ENCODE measurements around the gene GTF2E1. TPM values are rescaled to one million over a fixed set of nuclear protein-coding genes. Genes with fewer than 3 reads are reported as not detected.
"Not testable (repeated sequence)": the region's sequence is repeated elsewhere in the genome, so short reads cannot be mapped to it uniquely, and the experiment has no call there.

GTF2E1 gene
- total RNA-seq, 4 donors from 2014 or later = 7.0 to 16.9 (median 11.2) TPM

DNA sequence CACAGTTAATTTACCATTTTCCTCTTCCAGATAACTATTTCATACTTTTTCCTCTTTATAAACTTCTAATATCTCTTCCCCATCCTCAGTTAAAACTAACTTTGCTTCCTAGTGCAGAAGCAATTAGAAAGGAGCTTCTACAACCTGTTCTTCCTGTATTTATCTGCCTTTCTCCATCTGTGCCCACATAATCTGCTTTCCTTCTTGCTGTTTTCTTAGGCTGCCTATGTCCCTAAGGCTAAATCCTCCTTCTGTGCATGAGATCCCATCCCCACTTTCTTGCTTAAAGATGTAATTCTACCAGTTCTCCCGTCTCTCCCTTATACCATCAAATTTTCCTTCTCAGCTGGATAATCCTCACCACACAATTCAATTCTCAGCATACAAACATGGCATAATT, 32.2 kb upstream of the GTF2E1 start:
- no peak for ATAC-seq (ENCODE audit: low FRiP score)
- TF ChIP-seq, protein P1, sequence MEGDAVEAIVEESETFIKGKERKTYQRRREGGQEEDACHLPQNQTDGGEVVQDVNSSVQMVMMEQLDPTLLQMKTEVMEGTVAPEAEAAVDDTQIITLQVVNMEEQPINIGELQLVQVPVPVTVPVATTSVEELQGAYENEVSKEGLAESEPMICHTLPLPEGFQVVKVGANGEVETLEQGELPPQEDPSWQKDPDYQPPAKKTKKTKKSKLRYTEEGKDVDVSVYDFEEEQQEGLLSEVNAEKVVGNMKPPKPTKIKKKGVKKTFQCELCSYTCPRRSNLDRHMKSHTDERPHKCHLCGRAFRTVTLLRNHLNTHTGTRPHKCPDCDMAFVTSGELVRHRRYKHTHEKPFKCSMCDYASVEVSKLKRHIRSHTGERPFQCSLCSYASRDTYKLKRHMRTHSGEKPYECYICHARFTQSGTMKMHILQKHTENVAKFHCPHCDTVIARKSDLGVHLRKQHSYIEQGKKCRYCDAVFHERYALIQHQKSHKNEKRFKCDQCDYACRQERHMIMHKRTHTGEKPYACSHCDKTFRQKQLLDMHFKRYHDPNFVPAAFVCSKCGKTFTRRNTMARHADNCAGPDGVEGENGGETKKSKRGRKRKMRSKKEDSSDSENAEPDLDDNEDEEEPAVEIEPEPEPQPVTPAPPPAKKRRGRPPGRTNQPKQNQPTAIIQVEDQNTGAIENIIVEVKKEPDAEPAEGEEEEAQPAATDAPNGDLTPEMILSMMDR (IDR thresholded peaks at IDR 0.05) = no peak
- DNase-seq (ENCODE audit: low spot score) = no peak

DNA sequence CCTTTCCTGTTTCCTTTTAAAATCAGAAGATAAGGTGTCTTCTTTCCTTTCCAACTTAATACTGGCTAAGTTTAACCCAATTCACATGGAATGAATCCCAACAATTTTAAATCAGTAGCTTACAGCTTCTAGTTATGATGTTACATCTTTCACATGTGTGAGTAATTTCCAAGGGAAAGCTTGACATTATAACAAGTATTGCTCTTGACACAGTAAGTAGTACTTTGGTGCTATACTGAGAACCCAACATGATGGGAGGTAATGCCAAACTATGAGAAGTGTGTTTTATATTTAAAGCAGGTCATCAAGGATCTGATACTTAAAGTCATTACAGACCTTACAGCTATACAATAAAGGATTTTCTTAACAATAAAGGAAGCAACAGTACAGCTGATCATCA, 29.3 kb upstream of the GTF2E1 start:
- DNase-seq (ENCODE audit: low spot score) (no peak), ATAC-seq (ENCODE audit: low FRiP score) (no peak)
- TF ChIP-seq, protein P1 (IDR thresholded peaks at IDR 0.05) = no peak

DNA sequence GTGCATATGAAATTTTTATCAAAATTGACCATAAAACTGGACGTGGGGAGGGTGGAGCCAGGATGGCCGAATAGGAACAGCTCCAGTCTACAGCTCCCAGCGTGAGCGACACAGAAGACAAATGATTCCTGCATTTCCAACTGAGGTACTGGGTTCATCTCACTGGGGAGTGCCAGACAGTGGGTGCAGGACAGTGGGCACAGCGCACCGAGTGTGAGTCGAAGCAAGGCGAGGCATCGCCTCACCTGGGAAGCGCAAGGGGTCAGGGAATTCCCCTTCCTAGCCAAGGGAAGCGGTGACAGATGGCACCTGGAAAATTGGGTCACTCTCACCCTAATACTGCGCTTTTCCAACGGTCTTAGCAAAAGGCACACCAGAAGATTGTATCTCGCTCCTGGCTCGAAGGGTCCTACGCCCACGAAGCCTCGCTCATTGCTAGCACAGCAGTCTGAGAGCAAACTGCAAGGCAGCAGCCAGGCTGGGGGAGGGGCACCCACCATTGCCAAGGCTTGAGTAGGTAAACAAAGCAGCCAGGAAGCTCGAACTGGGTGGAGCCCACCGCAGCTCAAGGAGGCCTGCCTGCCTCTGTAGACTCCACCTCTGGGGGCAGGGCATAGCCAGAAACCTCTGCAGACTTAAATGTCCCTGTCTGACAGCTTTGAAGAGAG, 23.2 kb upstream of the GTF2E1 start:
- ATAC-seq (ENCODE audit: low FRiP score); DNase-seq (ENCODE audit: low spot score): not testable (repeated sequence)

DNA sequence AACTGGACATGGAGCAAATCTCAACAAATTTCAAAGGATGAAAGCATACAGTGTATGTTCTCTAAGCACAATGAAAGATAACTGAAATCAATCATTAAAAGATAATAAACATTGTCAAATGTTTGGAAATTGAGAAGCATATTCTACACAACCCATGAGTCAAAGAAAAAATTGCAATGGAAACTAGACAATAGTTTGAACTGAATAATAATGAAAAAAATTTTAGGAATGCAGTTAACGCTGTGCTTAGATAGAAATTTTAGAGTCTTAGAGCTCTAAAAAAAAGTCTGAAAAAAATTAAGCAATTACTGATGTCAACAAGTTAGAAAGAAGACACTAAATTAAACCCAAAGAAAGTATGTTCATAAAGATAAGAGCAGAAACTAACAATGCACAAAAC, 15.8 kb upstream of the GTF2E1 start:
- DNase-seq (ENCODE audit: low spot score) (no peak), ATAC-seq (ENCODE audit: low FRiP score) (no peak)

DNA sequence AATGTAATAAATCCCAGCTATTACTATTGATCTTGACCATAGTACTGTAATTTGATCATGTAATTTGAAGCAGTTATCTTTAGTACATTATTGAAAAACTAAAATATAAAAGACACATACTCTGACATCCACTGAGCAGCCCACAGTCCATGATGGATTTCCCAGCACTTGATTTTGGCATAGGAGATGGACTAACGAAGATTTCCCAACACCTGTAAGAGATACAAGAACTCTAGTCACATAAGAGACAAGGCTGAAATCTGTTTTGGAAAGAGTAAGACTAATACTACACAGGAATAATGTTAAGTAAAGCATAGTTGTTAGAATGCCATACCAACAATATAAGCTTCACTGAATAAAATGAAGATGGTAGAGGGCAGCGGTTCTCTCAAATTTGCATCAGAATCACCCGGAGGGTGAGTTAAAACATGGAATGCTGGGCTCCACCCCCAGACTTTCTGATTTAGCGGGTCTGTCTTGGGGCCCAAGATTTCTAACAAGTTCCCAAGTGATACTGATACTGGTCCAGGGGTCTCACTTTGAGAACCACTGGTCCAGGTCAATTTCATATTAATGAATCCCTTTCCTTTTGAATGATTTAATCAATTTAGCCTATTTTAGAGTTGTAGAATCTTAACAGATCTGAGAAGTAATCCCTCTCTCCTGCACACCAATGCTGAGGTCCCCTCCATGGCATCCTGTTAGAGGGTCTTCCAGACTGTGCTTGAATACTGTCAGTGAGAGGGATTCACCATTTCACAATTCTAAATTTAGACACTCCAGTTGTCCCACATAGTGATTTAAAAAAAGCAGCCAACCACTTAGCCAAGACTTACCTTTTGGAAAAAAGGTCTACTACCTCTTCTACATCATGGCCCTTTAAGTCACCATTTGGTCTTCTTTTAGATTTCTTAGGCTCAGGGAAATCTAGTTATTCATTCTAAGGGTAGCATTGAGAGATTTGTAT, 11.7 kb upstream of the GTF2E1 start:
- DNase-seq (ENCODE audit: low spot score) (no peak), ATAC-seq (ENCODE audit: low FRiP score) (no peak)

More for the DNA sequence above, 15.8 kb upstream of the GTF2E1 start:
- TF ChIP-seq, protein P1 (IDR thresholded peaks at IDR 0.05) = no peak

DNA sequence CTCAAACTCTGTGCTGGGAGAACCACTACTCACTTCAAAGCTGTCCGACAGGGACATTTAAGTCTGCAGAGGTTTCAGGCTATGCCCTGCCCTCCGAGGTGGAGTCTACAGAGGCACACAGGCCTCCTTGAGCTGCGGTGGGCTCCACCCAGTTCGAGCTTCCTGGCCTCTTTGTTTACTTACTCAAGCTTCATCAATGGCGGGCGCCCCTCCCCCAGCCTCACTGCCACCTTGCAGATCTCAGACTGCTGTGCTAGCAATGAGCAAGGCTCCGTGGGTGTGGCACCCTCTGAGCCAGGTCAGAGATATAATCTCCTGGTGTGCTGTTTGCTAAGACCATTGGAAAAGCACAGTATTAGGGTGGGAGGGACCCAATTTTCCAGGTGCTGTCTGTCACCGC, 4.5 kb upstream of the GTF2E1 start:
- not testable (repeated sequence) for DNase-seq (ENCODE audit: low spot score); ATAC-seq (ENCODE audit: low FRiP score)

More for the DNA sequence above, 11.7 kb upstream of the GTF2E1 start:
- TF ChIP-seq, protein P1 (IDR thresholded peaks at IDR 0.05) = no peak

DNA sequence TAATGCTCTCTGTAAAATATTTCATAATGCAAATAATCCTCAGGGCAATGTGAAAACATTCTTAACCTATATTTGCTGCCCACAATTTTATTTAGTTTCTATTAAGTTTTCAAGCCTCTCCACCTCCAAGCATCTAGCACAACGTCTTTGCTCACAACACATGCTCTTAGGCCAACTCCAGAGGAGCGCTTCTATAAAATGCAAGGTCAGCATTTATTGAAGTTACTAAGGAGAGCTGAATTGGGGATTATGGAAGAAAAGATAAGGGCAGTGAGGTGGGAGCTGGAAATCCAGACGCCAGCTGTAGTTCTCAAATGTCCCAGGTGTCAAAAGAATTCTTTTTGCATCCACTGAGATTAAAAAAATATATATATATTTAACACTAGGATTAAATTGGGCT, 1.2 kb upstream of the GTF2E1 start:
- TF ChIP-seq, protein P1 (IDR thresholded peaks at IDR 0.05) = no peak
- ATAC-seq (ENCODE audit: low FRiP score) (no peak), DNase-seq (ENCODE audit: low spot score) (no peak)

DNA sequence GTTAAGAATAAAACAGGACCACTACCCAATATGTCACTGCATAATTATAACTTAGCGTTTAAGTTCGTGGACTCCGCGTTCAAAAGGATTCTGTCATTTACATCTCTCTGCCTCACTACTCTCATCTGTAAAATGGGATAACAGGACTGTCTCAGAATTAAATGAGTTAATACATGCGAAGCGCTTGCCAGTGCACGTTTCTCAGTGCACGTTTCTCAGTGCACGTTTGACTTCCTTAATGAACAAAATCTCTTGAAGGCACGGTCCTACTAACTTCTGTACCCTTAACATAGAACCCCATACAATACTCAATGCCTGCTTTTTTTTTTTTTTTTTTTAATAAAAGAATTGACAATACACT, 727 bp upstream of the GTF2E1 start:
- TF ChIP-seq, protein P1 (IDR thresholded peaks at IDR 0.05) = no peak
- DNase-seq (ENCODE audit: low spot score) = no peak
- no peak for ATAC-seq (ENCODE audit: low FRiP score)

Measured in omental fat pad (tissue), 4 donors.